Activated effector memory CD4-positive, alpha-beta T cell treated with anti-CD3 and anti-CD28 coated beads, Interleukin-2, amount 50 U/mL, for 16 hours (primary cell): ENCODE measurements around the gene KRT6C.
"Not testable (repeated sequence)": the region's sequence is repeated elsewhere in the genome, so short reads cannot be mapped to it uniquely, and the experiment has no call there.

Source experiments
- DNase-seq: peaks from one replicate; pipeline ENCODE4 v3.0.0-alpha.2; 2020

KRT6C gene

GRCh38 chr12:52473768-52474167 is at the start of gene KRT6C:
Gene KRT6C (minus strand): TSS chr12:52473805. CDS start chr12:52473737, 68 bp downstream.
- DNase-seq = no peak

- peak; percentile 24 for DNase-seq
Measured at GRCh38 chr12:52522346-52523011, 48.9 kb upstream of the KRT6C start.

DNA sequence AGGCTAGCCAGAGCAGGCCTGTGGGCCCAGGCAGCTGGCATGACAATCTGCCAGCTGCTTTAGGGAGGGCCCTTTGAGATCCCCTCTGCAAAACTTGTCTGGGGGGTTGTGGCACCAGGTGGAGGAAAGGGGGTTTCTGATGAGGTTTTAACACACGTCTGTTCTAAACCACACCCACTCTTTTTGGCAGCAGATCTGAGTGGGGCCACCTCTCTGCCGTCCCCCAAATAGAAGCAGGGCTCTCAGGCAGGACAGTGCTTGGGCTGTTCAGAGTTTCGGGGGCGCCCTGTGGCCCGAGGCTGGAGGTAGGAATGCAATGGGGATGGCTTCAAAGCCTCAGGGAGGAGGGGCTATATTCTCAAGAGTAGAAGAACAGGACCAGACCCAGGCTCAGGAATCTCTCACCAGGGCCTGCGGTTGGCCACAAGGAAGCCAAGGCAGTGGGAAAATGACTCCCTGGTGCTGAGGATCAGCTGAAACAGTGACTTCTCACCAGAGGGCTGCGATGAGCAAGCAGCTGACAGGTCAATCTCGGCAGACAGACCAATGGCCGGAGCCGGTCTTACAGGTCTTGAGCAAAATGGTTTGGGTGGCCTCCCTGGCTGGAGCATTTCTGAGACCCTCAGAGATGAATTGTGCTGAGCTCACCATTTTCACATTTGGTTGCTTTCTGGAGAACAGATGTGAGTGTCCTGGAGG is 48.1 kb upstream of the KRT6C start:
- DNase-seq = no peak

- no peak for DNase-seq
Measured at GRCh38 chr12:52521175-52521567, 47.6 kb upstream of the KRT6C start.

- no peak for DNase-seq
Measured at GRCh38 chr12:52519826-52520662, 46.4 kb upstream of the KRT6C start, which contains the start of gene KRT5. Gene KRT5 (minus strand): TSS chr12:52520394. CDS start chr12:52520296, 98 bp downstream.

DNA sequence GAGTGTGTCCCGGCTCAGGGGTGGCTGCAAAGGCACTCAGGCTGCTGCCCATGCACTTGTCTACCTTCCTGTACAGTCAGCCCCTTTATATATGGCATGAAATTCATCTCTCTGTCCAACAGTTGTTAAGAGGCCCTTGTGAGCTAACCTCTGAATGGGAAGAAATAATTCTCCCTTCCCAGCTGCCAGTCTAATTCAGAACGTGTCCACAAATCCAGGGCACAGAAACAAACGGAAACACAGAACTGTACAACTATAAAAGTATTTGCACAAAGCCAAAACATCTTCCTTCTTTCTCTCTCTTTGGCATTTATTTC is 45.7 kb upstream of the KRT6C start:
- no peak for DNase-seq

GRCh38 chr12:52518574-52519386 is 45.2 kb upstream of the KRT6C start:
- no peak for DNase-seq

GRCh38 chr12:52517888-52518287 is 44.3 kb upstream of the KRT6C start:
- DNase-seq = no peak

- DNase-seq = no peak
Measured at GRCh38 chr12:52517005-52517835, 43.6 kb upstream of the KRT6C start.

- no peak for DNase-seq
Measured at GRCh38 chr12:52515927-52516831, 42.6 kb upstream of the KRT6C start.

GRCh38 chr12:52515319-52515646 is 41.7 kb upstream of the KRT6C start:
- no peak for DNase-seq

- no peak for DNase-seq
Measured at GRCh38 chr12:52514471-52515318, 41.1 kb upstream of the KRT6C start.

GRCh38 chr12:52513736-52514135 is 40.1 kb upstream of the KRT6C start:
- no peak for DNase-seq

GRCh38 chr12:52508211-52508610 is 34.6 kb upstream of the KRT6C start:
- no peak for DNase-seq

DNA sequence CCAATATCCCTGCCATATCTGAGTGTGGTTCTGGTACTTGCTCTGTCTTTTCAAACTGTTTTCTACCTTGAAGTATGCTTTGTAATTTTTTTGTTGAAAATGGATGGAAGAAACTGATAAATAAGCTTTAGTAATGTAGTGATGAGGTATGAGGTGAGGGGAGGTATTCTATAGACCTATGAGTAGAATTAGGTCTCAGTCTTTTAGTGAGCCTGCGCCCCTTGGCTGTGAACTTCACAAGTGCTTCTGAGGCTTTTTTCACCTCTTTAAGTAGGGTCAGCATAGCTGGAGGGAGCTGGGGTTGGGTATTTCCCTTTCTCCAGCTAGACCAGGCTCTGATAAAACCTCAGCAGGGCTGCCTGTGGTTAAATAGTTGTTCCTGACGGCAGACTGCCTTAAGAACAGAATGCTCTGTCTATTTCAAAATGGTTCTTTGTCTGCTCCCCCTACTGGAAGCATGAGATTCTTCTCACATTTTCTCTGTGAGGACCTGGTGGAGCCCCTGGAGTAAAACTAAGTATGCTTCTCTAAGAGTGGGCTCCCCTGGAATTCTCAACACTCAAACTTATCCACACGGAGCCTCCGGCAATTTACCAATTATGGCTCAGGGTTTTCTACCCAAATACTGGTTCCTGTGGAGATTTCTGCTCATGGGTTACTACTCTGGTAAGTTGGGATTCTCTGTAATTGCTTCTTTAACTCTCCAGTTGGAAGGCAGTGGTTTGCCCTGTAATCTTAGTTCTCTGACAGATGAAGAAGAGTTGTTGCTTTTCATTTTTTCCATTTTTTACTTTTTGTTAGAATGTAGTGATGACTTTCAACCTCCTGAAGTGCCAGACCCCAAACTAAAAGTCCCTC is 33.5 kb upstream of the KRT6C start:
- DNase-seq = no peak

DNA sequence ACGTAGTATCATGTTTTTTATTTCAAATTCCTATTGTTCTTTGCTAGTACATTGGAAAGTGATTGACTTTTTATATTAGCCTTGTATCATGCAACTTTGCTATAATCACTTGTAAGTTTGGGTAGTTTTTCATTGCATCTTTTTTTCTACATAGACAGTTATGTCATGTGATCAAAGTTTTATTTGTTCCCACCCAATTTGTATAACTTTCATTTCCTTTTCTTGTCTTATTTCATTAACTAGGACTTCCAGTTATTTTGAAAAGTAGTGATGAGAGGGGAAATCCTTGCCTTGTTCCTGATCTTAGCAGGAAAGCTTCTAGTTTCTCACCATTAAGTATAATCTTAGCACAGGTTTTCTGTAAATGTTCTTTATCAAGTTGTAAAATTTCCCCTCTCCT is 29.3 kb upstream of the KRT6C start:
- no peak for DNase-seq

GRCh38 chr12:52501490-52501889 is 27.9 kb upstream of the KRT6C start:
- DNase-seq = no peak

DNA sequence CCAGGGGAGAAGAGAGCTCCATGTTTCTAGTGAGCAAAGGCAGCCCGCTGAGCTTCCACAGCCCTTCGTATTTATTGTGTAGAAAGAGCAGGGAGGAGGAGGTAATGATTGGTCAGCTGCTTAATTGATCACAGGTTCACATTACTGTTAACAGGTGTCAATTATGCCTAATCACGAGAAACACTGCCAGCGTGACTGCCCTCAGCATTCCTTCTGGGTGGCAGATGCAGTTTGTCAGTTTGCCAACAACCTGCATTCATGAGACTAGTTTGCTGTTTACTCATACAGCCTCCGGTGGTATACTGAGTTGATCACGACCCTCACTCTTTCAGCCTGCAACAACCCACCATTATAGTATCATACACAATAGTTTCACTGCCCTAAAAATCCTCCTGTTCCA is 27.0 kb upstream of the KRT6C start:
- DNase-seq = not testable (repeated sequence)
